Karpas-422 (cell line): ENCODE measurements around the gene GLRX5. TPM values are rescaled to one million over a fixed set of nuclear protein-coding genes. Genes with fewer than 3 reads are reported as not detected.

Experiments used
- DNase-seq: peaks from one replicate; pipeline ENCODE4 v3.0.0-alpha.2; 2015
- H2AFZ ChIP-seq: fragments of 200-600 bp; sonication (generic); 2 replicates; pipeline ENCODE4 v1.6.1; 2014; ENCODE audit warnings: antibody characterized with exemption, low read length, mixed read lengths
- H3K27ac ChIP-seq: fragments of 200-600 bp; sonication (generic); 2 replicates; pipeline ENCODE4 v1.5.1; 2014; ENCODE audit warnings: mild to moderate bottlenecking, low read length, moderate library complexity
- H3K27me3 ChIP-seq: fragments of 200-600 bp; sonication (generic); 2 replicates; pipeline ENCODE4 v1.6.1; 2014; ENCODE audit warnings: low read length, mixed read lengths
- H3K36me3 ChIP-seq: fragments of 200-600 bp; sonication (generic); 2 replicates; pipeline ENCODE4 v1.6.1; 2014; ENCODE audit warnings: low read length, mixed read lengths; ENCODE audit not compliant: insufficient read depth
- H3K4me1 ChIP-seq: fragments of 200-600 bp; sonication (generic); 2 replicates; pipeline ENCODE4 v1.6.1; 2014; ENCODE audit warnings: mild to moderate bottlenecking, low read length, mixed read lengths
- H3K4me2 ChIP-seq: fragments of 200-600 bp; sonication (generic); 2 replicates; pipeline ENCODE4 v1.6.1; 2014; ENCODE audit warnings: low read length, low read depth, mild to moderate bottlenecking; ENCODE audit not compliant: poor library complexity, severe bottlenecking
- H3K4me3 ChIP-seq: fragments of 200-600 bp; sonication (generic); 2 replicates; pipeline ENCODE4 v1.5.1; 2014; ENCODE audit warnings: mild to moderate bottlenecking, antibody characterized with exemption, low read length, mixed read lengths
- H3K79me2 ChIP-seq: fragments of 200-600 bp; sonication (generic); 2 replicates; pipeline ENCODE4 v1.6.1; 2014; ENCODE audit warnings: mild to moderate bottlenecking, low read length, mixed read lengths
- H3K9ac ChIP-seq: fragments of 200-600 bp; sonication (generic); 2 replicates; pipeline ENCODE4 v1.6.0; 2014; ENCODE audit warnings: low read length
- H3K9me2 ChIP-seq: fragments of 200-600 bp; sonication (generic), shearing (Covaris generic); replicated peaks from 2 replicates; pipeline ENCODE4 v1.6.0; 2014; ENCODE audit warnings: mild to moderate bottlenecking, low read length, moderate library complexity; ENCODE audit not compliant: insufficient read depth
- H3K9me3 ChIP-seq: fragments of 300-700, 200-600 bp; sonication (generic); 2 replicates; pipeline ENCODE4 v1.6.1; 2014; ENCODE audit warnings: low read length, mixed read lengths
- H4K20me1 ChIP-seq: fragments of 200-600 bp; sonication (generic); 2 replicates; pipeline ENCODE4 v1.6.1; 2014; ENCODE audit warnings: mild to moderate bottlenecking, antibody characterized with exemption, low read length, low read depth; ENCODE audit not compliant: insufficient read depth
- total RNA-seq: library from RNA; depleted of rRNA; stranded (reverse); fragments of >200 nt; shearing (Covaris generic); gene quantifications from 2 replicates; pipeline ENCODE4 v1.2.3, GENCODE V29; 2014; ENCODE audit warnings: low replicate concordance; rRNA removed

GLRX5 gene
- 69.7 and 74.6 TPM in 2 replicates for total RNA-seq

DNA sequence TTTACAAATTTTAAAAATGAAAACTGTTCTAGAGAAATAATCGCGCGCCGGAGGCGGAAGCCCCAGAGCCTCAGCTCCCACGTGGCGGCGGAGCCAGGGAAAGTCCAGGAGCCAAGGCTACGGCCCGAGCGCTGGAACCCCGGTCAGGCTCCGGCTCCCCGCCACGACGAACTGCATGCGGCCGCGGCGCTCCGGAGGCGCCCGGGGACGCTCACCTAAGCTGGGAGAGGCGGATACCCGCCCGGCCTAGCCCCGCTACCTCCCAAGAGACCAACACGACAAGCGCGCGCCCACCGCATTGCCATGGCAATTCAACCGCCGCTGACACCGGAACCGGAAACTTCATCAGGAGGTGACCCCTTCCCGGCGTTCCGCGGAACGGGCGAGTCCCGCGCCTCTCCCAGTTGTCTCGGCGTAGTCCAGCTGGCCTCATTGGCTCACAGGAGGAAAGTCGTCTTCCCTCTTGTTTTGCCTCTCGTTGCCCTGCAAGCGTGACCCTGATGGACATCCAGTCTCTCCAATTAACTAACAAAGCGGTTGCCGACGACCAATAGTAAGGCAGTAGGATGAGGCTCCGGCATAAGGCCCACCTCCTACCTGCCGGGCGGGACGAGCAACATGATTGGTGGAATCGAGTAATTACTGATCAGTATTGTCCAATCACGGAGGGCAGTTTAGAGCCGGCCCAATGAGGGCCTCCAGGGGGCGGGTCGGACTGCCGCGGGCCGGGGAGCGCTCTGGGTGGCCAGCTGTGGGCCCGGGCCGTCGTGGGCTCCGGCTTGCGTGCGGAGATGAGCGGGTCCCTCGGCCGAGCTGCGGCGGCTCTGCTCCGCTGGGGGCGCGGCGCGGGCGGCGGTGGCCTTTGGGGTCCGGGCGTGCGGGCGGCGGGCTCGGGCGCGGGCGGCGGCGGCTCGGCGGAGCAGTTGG lies at the start of gene GLRX5:
Gene GLRX5 (plus strand): TSS at position 752 of the 927 bp plus-strand sequence. CDS start 40 bp downstream, at position 792.
- DNase-seq = peak; percentile 100
- no peaks in the 10 kb centered on the region for H3K9me3 ChIP-seq
- H3K4me2 ChIP-seq = peak within 1 kb of the TSS; percentile 81
- H2AFZ ChIP-seq = no peak within 1 kb of the TSS; the same call in 1 of the 2 replicates
- H3K27ac ChIP-seq = peak within 1 kb of the TSS; percentile 81
- peak within 1 kb of the TSS; percentile 92 for H3K9ac ChIP-seq
- H3K79me2 ChIP-seq = peaks cover 74% of the 10 kb centered on the region
- no peaks in the 10 kb centered on the region for H3K9me2 ChIP-seq
- H3K27me3 ChIP-seq = no peaks in the 10 kb centered on the region
- peaks cover 12% of the 10 kb centered on the region for H3K36me3 ChIP-seq
- peak within 1 kb of the TSS; percentile 92 for H3K4me3 ChIP-seq
- H4K20me1 ChIP-seq = peaks cover 38% of the 10 kb centered on the region
- H3K4me1 ChIP-seq = peaks cover 54% of the 10 kb centered on the region

GRCh38 chr14:95485222-95485819 lies 49.5 kb upstream of the GLRX5 start:
- H3K9me2 ChIP-seq = no peaks in the 10 kb centered on the region

GRCh38 chr14:95486875-95487668 lies 47.8 kb upstream of the GLRX5 start:
- Histone ChIP-seq H4K20me1 (no peaks in the 10 kb centered on the region), H3K27ac (0 out of 2 replicates have a peak overlapping the region, but pooled peaks have one; percentile 22)

More at GRCh38 chr14:95485222-95485819, 49.5 kb upstream of the GLRX5 start:
- Histone ChIP-seq H3K79me2 (no peaks in the 10 kb centered on the region), H2AFZ (no peak overlapping the region), H3K9me3 (no peaks in the 10 kb centered on the region), H3K9ac (no peak overlapping the region), H3K4me1 (peaks cover 34% of the 10 kb centered on the region), H3K27ac (no peak overlapping the region), H3K4me2 (no peak overlapping the region), H3K36me3 (no peaks in the 10 kb centered on the region), H4K20me1 (no peaks in the 10 kb centered on the region), H3K27me3 (no peaks in the 10 kb centered on the region; the same call in 1 of the 2 replicates), H3K4me3 (no peak overlapping the region)
- DNase-seq = no peak

DNA sequence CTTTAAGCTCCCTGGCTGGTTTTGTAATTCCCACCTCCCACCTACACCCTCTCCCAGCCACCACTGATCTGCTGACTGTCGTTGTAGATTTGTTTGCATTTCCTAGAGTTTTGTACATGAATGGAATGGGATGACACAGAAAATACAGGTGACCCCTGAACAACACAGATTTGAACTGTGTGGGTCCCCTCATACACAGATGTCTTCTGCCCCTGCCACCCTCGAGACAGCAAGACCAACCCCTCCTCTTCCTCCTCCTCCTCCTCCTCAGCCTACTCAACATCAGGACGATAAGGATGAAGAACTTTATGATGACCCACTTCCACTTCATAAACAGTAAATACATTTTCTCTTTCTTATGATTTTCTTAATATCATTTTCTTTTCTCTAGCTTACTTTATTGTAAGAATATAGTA lies 47.2 kb upstream of the GLRX5 start:
- peaks cover 34% of the 10 kb centered on the region for H3K4me1 ChIP-seq
- H3K27ac ChIP-seq = no peak overlapping the region
- H3K9me3 ChIP-seq = no peaks in the 10 kb centered on the region
- H3K9ac ChIP-seq = no peak overlapping the region
- H3K4me3 ChIP-seq = peak overlapping the region; percentile 22; the same call in 1 of the 2 replicates
- no peaks in the 10 kb centered on the region for H3K36me3 ChIP-seq
- no peak for DNase-seq
- H3K27me3 ChIP-seq = no peaks in the 10 kb centered on the region; the same call in 1 of the 2 replicates
- no peaks in the 10 kb centered on the region for H3K79me2 ChIP-seq
- no peaks in the 10 kb centered on the region for H3K9me2 ChIP-seq
- peak overlapping the region; percentile 61 for H3K4me2 ChIP-seq
- H2AFZ ChIP-seq = peak overlapping the region; percentile 8; the same call in 1 of the 2 replicates
- H4K20me1 ChIP-seq = no peaks in the 10 kb centered on the region

More at GRCh38 chr14:95486875-95487668, 47.8 kb upstream of the GLRX5 start:
- peak overlapping the region; percentile 61 for H3K4me2 ChIP-seq
- peak overlapping the region; percentile 8; the same call in 1 of the 2 replicates for H2AFZ ChIP-seq
- H3K9ac ChIP-seq = no peak overlapping the region
- peaks cover 34% of the 10 kb centered on the region for H3K4me1 ChIP-seq
- no peaks in the 10 kb centered on the region; the same call in 1 of the 2 replicates for H3K27me3 ChIP-seq
- no peaks in the 10 kb centered on the region for H3K79me2 ChIP-seq
- no peaks in the 10 kb centered on the region for H3K36me3 ChIP-seq
- no peaks in the 10 kb centered on the region for H3K9me2 ChIP-seq
- no peaks in the 10 kb centered on the region for H3K9me3 ChIP-seq
- peak; percentile 85 for DNase-seq
- peak overlapping the region; percentile 22; the same call in 1 of the 2 replicates for H3K4me3 ChIP-seq

DNA sequence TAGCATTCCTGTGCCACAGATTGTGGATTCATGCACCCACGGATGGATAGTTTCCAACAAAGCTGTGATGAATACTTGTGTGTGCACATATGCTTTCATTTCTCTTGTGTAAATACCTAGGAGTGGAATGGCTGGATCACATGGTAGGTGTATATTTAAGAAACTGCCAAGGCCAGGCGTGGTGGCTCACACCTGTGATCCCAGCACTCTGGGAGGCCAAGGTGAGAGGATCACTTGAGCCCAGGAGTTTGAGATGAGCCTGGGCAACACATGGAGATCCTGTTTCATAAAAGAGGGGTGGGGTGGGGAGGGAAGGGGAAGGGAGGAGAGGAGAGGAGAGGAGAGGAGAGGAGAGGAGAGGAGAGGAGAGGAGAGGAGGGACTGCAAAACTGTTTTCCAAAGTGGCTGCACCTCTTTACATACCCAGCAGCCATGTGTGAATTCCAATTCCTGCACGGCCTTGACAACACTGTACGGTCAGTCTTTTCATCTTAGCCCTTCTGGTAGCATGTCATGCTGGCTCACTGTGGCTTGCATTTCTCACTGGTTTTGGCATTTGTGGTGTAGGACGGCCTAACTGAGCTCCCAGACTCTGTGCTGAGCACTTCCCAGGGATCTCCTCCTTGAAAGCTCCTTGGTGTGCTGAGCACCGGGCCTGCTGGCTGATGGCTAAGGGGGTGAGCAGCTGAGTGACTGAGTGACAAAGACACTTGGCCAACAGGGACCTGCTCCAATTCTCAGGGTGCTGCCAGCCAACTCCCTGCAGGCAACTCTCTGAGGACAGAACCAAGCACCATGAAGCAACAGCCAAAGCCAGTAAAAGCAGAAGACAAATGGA lies 46.3 kb upstream of the GLRX5 start:
- Histone ChIP-seq H2AFZ (no peak overlapping the region), H3K9me3 (no peaks in the 10 kb centered on the region), H3K9ac (no peak overlapping the region), H3K4me1 (peaks cover 34% of the 10 kb centered on the region), H4K20me1 (no peaks in the 10 kb centered on the region), H3K79me2 (no peaks in the 10 kb centered on the region), H3K27ac (no peak overlapping the region), H3K4me2 (no peak overlapping the region), H3K9me2 (no peaks in the 10 kb centered on the region), H3K27me3 (no peaks in the 10 kb centered on the region; the same call in 1 of the 2 replicates), H3K36me3 (no peaks in the 10 kb centered on the region), H3K4me3 (no peak overlapping the region)
- no peak for DNase-seq

GRCh38 chr14:95489214-95490137 lies 45.4 kb upstream of the GLRX5 start:
- Histone ChIP-seq H4K20me1 (no peaks in the 10 kb centered on the region), H3K27me3 (no peaks in the 10 kb centered on the region; the same call in 1 of the 2 replicates), H3K9me3 (no peaks in the 10 kb centered on the region), H3K79me2 (no peaks in the 10 kb centered on the region), H3K27ac (no peak overlapping the region), H2AFZ (no peak overlapping the region), H3K9me2 (no peaks in the 10 kb centered on the region), H3K9ac (no peak overlapping the region), H3K4me1 (peaks cover 34% of the 10 kb centered on the region), H3K36me3 (no peaks in the 10 kb centered on the region), H3K4me2 (no peak overlapping the region), H3K4me3 (no peak overlapping the region)
- DNase-seq = no peak
